Chondrocyte (in vitro differentiated cells): ENCODE results near the gene EPM2A. TPM values are rescaled to one million over a fixed set of nuclear protein-coding genes. Genes with fewer than 3 reads are reported as not detected.

Experiments
- DNase-seq: peaks from one replicate; pipeline ENCODE4 v3.0.0; 2021; ENCODE audit warnings: mixed read lengths, low spot score
- H3K27ac Mint-ChIP-seq: one replicate; pipeline ENCODE4 v1.8.0; 2021; ENCODE audit warnings: mild to moderate bottlenecking, moderate library complexity, mixed read lengths; ENCODE audit not compliant: unreplicated experiment
- H3K27me3 Mint-ChIP-seq: 2 replicates; pipeline ENCODE4 v1.8.0; 2021; ENCODE audit warnings: low read depth, mixed read lengths
- H3K36me3 Mint-ChIP-seq: 2 replicates; pipeline ENCODE4 v1.8.0; 2021; ENCODE audit warnings: low read depth, mixed read lengths
- H3K4me1 Mint-ChIP-seq: 2 replicates; pipeline ENCODE4 v1.8.0; 2021; ENCODE audit warnings: low read depth, mild to moderate bottlenecking, mixed read lengths
- H3K4me3 Mint-ChIP-seq: one replicate; pipeline ENCODE4 v1.8.0; 2021; ENCODE audit warnings: mild to moderate bottlenecking, moderate library complexity, mixed read lengths; ENCODE audit not compliant: unreplicated experiment
- H3K9me3 Mint-ChIP-seq: 2 replicates; pipeline ENCODE4 v1.8.0; 2021; ENCODE audit warnings: low read depth, mixed read lengths
- total RNA-seq: library from RNA; stranded (reverse); gene quantifications from 3 replicates; pipeline ENCODE4 v1.2.1, GENCODE V29; 2021
- TF ChIP-seq, protein P1 (sequence below): fragments of 200-600 bp; sonication (generic); IDR thresholded peaks from 2 replicates; pipeline ENCODE4 v1.5.0; 2021; ENCODE audit warnings: antibody characterized with exemption, mild to moderate bottlenecking, moderate library complexity

The EPM2A gene
- total RNA-seq, 1 donor from 2014 or later, result 7.8 TPM

DNA sequence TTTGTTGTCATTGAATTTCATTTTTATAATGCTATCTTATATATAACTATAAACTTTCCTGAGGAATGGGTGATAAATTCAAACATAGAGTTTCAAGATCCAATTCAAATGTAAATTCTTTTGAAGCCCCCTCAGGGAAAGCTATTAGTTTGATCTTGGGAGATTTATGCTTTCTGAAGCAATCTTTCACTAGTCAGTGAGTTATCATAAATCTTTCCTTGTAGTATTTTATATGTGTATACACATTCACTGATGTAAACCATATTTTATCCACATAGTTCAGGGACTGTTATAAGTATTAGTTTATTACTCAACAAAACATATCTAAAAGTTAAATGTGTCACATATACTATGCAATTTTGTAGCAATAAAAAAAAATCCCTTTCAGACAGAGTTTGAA is 2.9 kb upstream of the EPM2A start:
- no peak for DNase-seq
- Mint-ChIP-seq H3K4me1 (peaks cover 19% of the 10 kb centered on the region), H3K4me3 (no peak overlapping the region), H3K9me3 (peaks cover 9% of the 10 kb centered on the region), H3K36me3 (peaks cover 2% of the 10 kb centered on the region), H3K27me3 (no peaks in the 10 kb centered on the region), H3K27ac (no peak overlapping the region)
- TF ChIP-seq, protein P1, sequence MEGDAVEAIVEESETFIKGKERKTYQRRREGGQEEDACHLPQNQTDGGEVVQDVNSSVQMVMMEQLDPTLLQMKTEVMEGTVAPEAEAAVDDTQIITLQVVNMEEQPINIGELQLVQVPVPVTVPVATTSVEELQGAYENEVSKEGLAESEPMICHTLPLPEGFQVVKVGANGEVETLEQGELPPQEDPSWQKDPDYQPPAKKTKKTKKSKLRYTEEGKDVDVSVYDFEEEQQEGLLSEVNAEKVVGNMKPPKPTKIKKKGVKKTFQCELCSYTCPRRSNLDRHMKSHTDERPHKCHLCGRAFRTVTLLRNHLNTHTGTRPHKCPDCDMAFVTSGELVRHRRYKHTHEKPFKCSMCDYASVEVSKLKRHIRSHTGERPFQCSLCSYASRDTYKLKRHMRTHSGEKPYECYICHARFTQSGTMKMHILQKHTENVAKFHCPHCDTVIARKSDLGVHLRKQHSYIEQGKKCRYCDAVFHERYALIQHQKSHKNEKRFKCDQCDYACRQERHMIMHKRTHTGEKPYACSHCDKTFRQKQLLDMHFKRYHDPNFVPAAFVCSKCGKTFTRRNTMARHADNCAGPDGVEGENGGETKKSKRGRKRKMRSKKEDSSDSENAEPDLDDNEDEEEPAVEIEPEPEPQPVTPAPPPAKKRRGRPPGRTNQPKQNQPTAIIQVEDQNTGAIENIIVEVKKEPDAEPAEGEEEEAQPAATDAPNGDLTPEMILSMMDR, result no peak

DNA sequence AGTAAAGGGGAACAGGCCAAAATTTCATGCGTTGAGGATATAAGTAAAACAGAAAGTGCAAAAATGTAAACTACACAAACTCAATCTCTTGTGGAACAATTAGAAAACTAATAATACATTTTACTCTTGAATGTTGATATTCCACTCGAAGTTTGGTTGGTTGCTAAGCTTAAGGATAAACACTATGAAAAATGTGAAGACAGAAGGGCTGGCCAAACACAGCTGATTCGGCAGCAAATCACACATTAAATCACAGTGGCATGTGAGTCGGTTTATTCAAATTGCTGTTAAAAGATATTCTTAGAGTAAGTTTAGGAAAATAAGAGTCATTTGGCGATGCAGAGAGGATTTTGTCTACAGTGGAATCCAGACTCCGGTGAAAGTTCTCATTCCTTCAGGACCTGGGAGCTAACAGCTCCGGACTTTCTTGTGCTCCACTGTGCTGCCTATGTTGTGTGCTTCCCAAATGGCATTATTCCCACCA is 1.4 kb upstream of the EPM2A start:
- Mint-ChIP-seq H3K27me3 (no peaks in the 10 kb centered on the region), H3K4me1 (peaks cover 23% of the 10 kb centered on the region), H3K9me3 (peaks cover 9% of the 10 kb centered on the region), H3K27ac (peak overlapping the region; percentile 100), H3K4me3 (no peak overlapping the region), H3K36me3 (peaks cover 2% of the 10 kb centered on the region)
- TF ChIP-seq, protein P1, result no peak
- DNase-seq, result no peak

DNA sequence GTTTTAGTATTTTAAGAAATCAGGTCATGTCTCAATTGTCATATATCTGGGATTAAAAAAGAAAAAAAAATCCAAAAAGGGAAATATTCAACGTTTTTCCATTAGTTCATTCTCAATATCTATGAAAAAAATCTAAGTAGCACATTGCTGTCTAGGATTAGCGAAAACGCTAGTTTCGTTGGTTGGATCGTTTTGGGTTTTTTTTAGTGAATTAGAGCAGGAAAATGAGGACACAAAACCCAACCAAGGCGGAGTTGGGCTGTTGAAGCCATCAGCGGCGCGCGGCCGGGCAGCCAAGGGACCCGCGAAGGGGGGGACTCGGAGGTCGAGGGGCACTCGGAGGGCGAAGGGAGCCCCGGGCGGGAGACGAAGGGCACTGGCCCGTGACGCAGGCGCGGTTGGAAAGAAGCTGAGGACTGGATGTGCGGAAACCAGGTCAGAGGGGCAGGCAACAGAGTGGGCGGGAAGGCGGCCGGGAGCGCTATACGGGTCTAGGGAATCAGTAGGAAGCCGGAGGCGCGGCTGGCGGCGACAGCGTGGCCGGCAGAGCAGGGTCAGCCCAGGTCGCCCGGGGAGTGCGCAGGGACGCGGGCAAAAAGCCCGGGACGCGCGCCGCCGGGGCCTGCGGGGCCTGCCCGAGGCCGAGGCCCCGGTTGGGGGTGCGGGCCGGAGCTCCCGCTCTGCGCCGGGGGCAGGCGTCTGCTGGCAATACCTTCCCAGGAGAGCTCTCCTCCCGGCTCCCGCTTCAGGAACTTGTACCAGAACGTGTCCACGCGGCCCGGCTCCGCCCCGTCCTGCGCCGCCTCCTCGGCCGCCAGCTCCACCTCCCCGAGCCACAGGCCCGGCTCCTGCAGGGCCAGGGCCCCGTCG is 599 bp downstream of the EPM2A start:
- peak overlapping the region; percentile 92 for H3K4me3 Mint-ChIP-seq
- H3K4me1 Mint-ChIP-seq, result peaks cover 31% of the 10 kb centered on the region
- no peaks in the 10 kb centered on the region for H3K27me3 Mint-ChIP-seq
- H3K27ac Mint-ChIP-seq, result peak overlapping the region; percentile 97
- H3K36me3 Mint-ChIP-seq, result peaks cover 3% of the 10 kb centered on the region
- TF ChIP-seq, protein P1, result no peak
- peak; percentile 96 for DNase-seq
- peaks cover 2% of the 10 kb centered on the region for H3K9me3 Mint-ChIP-seq

DNA sequence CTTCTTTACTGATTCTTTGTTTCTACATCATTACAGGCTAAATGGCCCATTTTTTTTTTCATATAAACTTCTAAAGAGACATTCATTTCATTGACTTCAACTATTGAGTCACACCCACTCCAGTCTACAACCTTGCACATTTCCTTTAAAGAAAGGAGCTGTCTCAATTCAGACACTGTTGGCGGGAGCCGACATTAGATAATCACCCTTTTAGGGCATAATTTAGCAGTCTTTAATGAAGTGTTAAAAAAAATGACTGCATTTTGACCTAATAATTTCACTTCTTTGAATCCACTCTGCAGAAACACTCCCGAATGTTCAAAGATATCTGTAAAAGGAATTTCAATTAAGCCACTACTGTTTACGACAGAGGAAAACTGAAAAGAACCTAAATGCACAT is 1.5 kb downstream of the EPM2A start:
- H3K27ac Mint-ChIP-seq, result no peak overlapping the region
- TF ChIP-seq, protein P1, result no peak

DNA sequence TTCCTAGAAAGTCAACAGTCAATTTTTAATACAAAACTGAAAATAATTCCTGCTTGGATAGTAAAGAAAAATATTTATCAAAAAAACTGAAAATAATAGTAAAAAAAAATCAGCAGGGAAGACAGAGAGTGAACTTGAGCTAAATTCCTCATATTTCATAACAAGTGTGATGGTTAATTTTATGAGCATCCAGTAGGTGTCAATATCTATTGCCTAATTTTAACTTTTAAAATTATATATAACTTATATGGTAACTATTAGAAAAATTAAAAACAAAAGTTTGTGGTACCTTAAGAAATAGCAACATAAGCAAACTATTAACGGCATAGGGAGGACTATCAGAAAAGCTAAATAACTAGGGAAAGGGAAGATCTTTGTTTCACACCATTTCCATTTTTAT is 2.1 kb downstream of the EPM2A start:
- no peaks in the 10 kb centered on the region for H3K27me3 Mint-ChIP-seq
- peaks cover 3% of the 10 kb centered on the region for H3K36me3 Mint-ChIP-seq
- H3K4me3 Mint-ChIP-seq, result no peak overlapping the region
- TF ChIP-seq, protein P1, result peak; percentile 67
- H3K4me1 Mint-ChIP-seq, result peaks cover 31% of the 10 kb centered on the region
- H3K27ac Mint-ChIP-seq, result no peak overlapping the region
- H3K9me3 Mint-ChIP-seq, result peaks cover 4% of the 10 kb centered on the region
- DNase-seq, result no peak

More for the DNA sequence above, 1.5 kb downstream of the EPM2A start:
- Mint-ChIP-seq H3K4me1 (peaks cover 31% of the 10 kb centered on the region), H3K36me3 (peaks cover 3% of the 10 kb centered on the region), H3K4me3 (peak overlapping the region; percentile 92), H3K9me3 (no peaks in the 10 kb centered on the region), H3K27me3 (no peaks in the 10 kb centered on the region)
- no peak for DNase-seq
